OCI-M2 (cell line): ENCODE measurements around the gene PTK7.
A peak's percentile ranks its signal among the peaks of the same experiment; 100 is the strongest.
"Not testable (repeated sequence)": the region's sequence is repeated elsewhere in the genome, so short reads cannot be mapped to it uniquely, and the experiment has no call there.

Source experiments
- DNase-seq: peaks from one replicate; lab custom pipeline; 2025; ENCODE audit not compliant: unreplicated experiment; lab: John Stamatoyannopoulos, UW

Gene PTK7

DNA sequence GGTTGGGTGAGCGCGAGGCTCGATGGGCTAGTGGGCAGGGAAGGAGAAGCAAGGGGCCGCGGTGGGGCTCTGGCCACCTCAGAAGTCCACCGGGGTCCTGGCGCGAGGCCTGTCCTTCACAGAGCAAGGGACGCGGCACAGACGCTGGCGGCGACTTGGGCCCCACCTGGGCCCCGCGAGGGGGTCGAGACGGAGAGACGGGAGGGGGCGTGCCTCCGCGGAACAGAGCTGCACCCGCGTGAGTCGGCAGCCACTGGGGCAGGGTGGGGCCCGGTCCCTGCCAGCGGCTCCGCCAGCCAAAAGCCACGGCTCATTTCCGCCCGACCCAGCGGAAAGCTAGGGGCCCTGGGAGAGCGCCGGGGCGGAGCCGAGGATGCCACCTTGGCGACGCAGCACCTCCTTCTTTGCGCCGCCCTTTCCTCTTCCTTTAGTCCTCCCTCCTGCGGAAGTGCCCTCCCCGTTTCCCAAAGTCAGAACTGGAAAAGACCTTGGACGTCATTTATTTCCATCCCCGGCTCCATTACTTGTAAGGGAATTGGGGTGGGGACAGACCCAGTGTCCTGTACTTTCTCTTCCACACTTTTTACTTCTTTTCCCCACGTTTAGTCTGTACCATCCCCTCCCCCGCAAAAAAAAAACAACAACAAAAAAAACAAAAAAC lies 22.4 kb upstream of the PTK7 start, which contains the start of gene CUL7:
Gene CUL7, minus strand, starts transcription at position 307 of the 661 bp plus-strand sequence. CDS start 1,063 bp downstream, outside the sequence.
- peak; percentile 82 for DNase-seq

DNA sequence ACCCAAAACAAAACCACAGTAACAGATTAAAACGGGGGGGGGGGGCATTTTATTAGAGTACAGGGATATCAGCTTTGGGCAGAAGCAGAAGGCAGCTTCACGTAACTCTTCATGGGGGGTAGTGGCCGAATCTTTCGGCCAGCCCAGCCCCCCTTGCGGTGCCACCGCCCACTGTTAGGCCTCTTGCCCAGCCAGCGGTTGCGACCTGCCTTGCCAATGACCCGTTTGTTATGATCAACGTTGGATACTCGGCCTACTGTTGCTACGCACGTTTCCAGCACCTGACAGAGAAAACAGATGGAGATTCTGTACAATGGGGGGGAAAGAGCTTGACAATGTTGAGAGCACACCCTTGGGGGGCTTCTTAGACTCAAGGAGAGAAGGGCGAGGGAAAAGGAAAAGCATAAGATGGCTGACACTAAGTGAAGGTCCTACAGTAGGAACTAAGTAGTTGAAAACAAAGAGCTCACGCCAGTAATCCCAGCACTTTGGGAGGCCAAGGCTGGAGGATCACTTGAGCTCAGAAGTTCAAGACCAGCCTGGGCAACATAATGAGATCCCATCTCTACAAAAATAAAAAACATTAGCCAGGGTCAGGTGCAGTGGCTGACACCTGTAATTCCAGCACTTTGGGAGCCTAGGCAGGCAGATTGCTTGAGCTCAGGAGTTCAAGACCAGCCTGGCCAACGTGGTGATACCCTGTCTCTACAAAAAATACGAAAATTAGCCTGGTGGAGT lies 21.7 kb upstream of the PTK7 start:
- DNase-seq: no peak

DNA sequence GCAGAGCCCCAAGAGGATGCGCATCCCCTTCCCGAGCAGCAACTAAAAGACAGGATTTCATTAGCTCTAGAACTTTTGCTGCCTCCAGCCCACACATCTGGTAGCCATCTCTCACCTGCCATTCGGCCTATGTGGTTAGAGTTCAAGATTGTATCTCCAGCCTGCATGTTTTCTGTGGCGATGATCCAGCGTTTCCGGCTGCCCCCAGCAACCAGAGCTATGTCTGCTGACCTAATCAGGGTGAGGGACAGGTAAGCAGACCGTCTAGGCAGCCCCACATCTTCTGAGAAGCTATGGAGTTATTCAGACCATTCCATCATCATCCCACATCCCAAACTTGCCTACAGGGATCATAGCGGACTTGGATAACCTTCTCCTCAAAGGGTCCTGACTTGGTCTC lies 20.1 kb upstream of the PTK7 start:
- no peak for DNase-seq

DNA sequence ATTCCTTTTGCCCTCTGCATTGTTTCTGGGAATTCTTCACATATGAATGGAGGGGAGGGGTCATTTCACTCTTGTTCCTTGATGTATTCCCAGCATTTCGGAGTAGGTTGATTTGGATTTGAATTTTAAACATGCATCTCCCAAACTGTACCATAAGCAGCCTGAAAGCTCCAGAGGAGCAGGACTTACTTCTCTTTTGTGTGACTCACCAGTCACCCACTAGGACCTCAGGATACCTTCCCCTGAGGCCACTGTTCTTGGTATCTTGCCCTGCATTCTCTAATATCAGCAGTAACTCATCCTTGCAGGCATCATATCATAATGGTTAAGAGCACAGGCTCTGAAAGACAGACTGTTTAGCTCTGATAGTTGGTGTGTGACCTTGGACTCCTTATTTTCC lies 17.6 kb upstream of the PTK7 start:
- DNase-seq: no peak

DNA sequence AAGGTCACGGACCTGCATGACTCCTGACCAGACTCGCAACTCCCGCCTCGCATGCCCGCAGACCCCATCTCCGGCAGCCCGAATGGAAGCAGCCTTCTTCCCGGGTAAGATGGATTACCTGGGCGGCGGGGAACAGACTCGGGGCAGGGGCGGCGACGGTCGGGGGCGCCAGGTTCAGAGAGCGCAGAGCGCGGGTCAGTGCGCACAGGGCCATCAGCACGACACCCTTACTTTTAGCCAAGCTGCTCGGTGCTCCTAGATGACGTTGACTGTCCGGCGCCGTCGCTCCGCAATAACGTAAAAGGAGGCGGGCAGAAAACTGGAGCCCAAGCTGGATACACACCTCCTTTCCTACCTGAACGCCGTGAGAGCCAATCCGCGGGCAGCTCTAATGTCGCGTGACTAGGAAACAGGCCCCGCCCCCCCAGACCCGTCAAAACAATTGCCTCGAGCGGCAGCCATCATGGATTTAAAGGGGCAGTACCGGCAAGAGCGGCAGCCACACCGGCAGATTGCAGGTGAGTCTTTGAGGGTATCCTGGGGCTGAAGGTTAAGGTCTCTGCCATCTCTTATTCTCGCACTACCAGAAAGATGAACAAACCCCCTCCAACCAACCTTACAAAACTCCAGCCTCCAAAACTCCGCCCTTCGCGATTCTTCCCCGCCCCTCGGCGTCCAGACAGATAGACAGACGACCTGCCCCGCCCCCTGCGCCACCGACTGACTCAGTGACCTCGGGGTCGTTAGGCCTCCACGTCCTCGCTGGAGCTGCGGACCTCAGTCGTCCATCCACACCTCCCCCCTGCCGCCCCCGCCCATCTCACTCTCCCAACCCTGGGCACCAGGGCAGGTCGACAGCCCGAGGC lies 16.7 kb upstream of the PTK7 start, which contains the start of the genes KLC4 and MRPL2:
Gene KLC4, plus strand, starts transcription at position 464 of the 866 bp plus-strand sequence. CDS start 1,705 bp downstream, outside the sequence.
Gene MRPL2, minus strand, starts transcription at position 267 of the 866 bp plus-strand sequence. Its CDS starts 53 bp downstream, at position 214.
- peak; percentile 92 for DNase-seq

DNA sequence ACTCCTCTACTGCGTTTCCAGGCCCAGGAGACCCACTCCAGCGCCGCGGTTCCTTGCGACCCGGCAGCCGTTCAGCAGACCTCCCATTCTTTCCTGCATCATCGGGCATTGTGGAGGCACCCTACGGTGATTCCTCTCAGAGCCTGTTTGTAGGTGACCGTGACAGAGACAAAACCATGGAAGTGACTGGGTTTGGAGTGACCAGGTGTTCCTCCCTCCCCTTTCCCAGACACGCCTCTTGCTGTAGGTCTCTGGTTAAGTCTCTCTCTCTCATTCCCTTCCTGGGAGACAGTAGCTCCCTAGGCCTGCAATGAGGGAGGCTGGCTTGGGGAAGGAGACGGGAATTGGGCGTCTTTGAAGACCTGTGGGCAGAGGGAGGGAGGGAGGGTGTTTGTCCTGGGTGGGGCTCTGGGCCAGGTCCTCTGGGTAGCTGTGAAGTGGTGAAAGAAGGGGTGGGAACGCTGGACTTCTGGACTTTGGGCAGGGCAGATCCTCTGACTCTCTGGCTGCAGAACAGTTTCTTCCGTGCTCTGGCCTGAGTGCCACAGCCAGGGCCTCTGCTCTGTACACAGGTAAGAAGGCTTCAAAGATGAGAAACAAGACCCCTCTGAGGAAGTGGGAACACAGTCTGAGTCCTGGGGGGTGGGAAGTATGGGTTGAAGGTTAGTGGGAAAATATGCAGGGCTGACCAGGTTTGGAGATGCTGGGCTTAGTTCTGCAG lies 15.9 kb upstream of the PTK7 start:
- no peak for DNase-seq

DNA sequence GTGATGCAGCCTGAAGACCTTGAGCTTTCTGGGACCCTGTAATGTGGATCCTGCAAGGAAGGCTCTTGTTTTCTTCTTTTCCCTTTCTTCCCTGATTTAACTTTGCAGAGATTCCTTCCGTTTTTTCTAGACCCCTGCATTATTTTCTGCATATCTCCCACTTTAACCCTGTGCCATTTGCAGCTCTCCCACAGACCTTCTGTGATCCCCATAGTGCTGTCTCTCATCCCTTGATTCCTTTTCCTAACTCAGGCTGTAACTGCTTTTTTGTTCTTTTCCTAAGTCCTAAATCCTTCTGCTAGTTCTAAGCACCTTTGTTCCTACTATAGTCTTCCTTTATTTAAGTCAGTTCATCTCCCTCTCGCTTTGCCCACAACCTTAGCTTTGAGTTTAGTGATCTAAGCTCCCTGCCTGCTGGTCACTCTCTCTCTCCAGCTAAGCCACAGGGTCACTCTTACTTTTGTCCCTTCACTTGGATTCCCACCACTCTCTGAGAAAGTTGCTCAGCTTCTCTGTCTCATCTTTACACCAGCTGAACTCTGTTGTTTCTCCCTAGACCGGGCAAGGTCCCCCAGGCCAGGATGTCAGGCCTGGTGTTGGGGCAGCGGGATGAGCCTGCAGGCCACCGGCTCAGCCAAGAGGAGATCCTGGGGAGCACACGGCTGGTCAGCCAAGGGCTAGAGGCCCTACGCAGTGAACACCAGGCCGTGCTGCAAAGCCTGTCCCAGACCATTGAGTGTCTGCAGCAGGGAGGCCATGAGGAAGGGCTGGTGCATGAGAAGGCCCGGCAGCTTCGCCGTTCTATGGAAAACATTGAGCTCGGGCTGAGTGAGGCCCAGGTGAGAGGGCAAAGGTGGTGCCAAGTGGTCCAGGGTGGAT lies 15.1 kb upstream of the PTK7 start:
- no peak for DNase-seq

DNA sequence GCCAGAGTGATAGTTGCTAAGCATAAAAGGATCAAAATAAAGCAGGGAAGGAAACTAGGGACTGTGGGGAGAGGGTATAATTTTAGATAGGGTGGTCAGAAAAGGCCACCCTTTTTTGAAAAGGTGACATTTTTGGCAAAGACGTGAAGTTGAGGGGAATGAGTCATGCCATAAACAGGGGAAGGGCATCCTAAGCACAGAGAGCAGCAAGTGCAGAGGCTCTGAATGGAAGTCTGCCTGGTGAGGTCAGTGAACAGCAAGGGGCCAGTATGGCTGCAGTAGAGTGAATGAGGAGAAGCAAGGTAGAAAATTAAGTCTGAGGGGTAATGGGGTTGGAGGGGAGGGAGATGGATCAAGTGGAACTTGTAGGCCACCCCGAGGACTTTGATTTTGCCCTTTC lies 14.3 kb upstream of the PTK7 start:
- no peak for DNase-seq

DNA sequence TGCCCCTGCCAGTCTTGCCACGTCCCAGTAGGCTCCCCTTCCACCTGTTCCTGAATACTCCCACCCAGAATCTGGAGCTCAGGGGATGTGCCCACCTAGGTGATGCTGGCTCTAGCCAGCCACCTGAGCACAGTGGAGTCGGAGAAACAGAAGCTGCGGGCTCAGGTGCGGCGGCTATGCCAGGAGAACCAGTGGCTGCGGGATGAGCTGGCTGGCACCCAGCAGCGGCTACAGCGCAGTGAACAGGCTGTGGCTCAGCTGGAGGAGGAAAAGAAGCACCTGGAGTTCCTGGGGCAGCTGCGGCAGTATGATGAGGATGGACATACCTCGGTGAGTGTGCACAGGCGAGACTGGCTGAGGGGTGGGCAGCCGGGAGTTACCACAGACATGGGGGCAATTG lies 13.3 kb upstream of the PTK7 start:
- no peak for DNase-seq

DNA sequence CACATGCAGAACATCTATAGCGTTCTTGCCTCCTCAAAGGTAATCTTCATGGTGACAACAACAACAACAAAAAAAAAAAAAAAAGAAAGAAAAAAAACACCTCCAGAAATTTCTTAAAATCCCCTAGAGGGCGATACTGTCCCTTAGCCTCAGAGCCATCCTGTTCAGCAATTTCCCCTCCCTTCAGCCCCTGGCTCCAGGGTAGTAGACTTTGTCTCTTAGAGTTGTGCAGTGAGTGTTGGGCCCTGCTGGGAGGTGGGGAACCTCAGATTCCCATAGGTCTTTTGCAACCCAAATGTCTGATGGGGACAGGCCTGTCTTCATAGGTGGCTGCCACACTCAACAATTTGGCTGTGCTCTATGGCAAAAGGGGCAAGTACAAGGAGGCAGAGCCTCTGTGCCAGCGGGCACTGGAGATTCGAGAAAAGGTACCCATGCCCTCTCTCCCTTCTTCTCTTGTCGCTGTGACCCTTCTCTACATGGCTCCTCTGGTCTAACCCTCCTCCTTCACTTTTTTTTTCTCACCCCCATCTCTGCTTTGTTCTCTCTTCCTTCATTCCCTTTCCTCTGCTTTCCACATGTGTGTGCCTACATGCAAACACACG lies 6.0 kb upstream of the PTK7 start:
- no peak for DNase-seq

DNA sequence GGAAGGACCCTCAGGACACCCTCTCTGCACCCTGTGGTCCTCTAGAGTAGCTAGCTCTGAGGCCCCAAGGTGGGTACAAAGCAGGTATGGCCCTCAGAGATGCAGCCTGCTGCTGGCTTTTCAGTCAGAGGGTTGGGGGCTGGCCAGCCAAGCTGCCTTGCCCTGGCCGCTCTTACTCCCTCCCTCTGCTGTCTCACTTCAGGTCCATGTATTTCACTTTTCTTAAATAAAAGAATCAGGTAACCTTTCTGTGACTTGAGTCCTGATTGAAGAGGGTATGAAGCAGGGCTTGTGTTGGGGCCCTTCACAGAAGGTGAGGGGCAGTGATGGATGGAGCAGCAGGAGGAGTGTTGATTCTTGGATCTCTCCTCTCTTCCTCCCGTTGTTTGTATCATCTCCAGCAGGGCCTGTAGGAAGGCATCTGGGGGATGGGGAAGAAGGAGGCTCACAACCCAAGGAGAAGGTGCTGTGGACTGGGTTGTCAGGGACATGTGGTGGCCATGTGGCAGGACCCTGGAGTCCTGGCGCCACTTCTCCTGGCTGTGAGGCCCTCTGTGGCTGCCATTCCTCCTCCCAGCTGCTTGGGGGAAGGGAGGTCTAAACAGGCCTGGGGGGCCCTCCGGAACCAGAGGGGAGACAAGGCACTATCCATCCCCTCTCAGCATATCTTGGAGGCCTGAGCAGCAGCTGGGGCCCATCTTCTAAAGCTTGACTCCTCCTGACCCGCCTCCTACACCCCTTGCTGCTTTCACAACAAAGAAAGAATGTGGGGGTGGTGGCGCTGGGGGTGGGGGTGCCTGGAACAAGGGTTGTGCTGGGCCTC lies 1.1 kb upstream of the PTK7 start:
- no peak for DNase-seq

DNA sequence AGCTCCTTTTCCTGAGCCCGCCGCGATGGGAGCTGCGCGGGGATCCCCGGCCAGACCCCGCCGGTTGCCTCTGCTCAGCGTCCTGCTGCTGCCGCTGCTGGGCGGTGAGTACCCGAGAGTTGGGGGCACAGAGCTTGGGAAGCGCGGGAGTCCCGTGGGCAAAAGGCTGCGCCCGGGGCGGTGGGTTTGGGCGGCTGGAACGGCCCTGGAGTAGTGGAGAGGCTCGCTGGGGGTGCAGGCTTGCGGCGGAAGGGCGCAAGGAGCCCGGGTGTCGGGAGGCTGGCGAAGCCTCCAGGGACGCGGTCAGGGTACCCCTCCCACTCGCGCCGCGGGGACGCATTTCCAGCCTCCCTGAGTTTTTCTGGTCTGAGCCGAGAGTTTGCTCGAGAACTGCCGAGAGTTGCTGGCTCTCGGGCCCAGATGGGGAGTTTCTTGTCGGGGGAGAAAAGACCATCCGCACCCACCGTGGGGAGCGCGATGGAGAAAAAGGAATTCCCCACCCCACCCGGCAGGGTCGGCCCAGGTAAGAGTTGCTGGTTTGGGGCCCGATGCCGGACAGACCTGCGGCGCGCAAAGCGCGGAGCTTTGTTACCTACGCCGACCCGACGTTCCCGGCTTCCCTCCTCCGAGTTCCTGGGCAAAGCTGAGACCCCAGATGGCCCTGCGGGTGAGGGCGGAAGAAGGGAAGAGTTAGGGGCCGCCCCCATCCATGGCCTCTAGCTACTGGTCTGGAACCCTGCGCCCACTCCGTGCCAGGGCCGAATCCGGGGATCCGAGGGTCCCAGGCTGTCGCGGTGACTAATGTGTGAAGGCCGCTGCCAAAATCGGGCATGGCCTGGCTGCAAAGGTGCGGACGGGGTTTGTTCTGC lies 584 bp downstream of the PTK7 start:
- no peak for DNase-seq

DNA sequence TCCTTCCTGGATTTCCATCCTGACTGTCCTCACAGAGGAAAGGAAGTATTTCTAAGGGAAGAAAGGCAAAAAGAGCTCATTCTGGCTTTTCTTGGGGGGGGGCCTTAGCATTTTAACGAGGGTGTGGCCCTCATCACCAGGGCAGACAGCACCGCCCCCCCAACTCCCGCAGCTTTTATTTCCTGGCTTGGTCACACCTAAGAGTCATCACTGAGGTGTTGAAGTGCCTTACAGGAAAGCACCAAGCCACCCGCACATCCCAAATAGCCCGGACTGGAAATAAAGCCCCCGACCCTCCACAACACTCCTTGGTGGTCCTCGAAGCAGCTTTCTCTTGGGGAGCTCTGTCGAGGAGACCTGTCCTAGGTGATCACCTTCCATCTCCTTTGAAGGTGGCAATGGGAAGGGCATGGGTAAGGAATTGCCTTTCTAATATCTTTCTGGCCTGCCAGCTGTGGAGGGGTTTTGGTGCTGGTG lies 1.3 kb downstream of the PTK7 start:
- no peak for DNase-seq

DNA sequence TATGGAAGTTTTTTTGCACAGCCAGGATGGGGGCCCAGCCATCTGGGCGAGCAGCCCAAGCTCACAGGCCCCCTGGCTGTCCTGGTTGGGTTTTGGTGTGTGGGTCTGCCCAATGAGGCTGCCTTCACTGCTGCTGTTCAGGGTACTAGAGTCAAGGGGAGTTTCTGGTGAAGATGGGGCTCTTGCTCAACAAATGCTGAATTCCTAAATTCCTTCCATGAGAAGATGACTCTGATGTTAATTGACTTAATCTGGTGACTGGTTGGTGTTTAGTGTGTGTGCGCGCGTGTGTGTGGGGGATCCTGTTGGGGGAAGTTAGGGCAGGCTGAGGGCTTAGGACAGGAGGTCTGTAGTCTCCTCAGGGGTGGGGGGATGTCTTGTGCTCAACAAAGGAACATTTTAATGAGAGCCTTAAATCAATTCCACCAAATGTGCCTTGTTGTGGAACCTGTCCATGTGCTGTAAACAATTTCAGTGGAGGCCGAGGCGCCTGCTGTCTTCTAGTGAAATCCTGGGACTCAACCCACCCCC lies 1.9 kb downstream of the PTK7 start:
- DNase-seq: no peak

DNA sequence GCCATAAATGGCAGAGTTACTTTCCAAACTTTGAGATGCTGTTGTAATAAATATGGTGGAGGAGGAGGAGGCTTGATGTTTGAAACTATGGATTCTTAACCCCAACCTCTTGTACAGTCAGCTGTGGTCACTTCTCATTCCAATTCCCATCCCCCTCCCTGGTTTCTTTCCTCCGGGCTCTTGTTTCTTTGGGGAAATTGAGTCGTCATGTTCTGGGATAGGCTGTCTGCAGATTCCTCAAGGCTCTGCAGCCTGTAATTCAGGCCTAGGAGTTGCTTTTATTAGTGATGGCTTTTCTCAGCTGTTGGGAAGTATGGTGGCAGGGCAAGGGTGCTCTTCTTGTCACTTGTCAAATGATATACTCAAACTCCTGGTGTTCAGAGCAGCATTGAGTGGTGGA lies 2.6 kb downstream of the PTK7 start:
- no peak for DNase-seq

DNA sequence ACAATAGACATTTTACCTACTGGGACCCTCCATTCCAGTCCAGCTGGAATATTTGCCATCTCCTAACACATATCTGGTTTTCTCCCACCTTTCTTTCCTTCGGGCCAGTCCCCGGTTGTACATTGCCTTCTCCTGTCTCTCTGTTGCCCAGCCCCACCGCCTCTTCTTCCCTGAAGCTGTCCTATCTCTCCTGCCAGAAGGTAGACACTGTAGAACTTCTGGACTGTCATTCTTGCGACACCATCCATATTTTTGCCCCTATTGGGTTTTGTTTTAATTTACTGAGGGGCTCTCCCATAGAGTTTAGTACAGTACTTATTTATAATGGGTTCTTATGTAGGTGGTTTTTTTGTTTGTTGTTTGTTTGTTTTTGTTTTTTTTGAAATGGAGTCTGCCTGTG lies 4.9 kb downstream of the PTK7 start:
- no peak for DNase-seq

DNA sequence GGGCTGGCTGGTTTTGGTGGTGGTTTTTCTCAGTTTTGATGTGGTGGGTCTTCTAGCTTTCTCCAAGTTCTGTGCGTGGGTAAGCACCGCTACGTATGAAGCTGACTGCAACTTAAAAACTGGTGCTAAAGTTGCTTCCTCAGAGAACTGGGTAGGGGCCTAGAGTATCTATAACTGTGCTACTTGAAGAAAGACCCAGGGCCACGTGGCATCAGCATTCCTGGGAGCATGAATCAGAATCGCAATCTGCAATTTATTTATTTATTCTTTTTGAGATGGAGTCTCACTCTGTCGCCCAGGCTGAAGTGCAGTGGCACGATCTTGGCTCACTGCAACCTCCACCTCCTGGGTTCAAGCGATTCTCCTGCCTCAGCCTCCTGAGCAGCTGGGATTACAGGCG lies 5.8 kb downstream of the PTK7 start:
- not testable (repeated sequence) for DNase-seq
